Liver (tissue), 9 donors: ENCODE results near the gene DIPK1C. TPM values are rescaled to one million over a fixed set of nuclear protein-coding genes. Genes with fewer than 3 reads are reported as not detected.

Experiments used
- DNase-seq: peaks from one replicate; pipeline ENCODE4 v3.0.0-alpha.2; 2017; ENCODE audit warnings: low spot score
- H3K27ac ChIP-seq, 2 donors: one replicate each; pipeline ENCODE4 v1.7.0; 2013; ENCODE audit warnings: inconsistent platforms in 2 of 2, low read length in 2 of 2, control low read depth in 1 of 2, low read depth in 1 of 2, mild to moderate bottlenecking in 1 of 2
- H3K27me3 ChIP-seq, 4 donors: one replicate each; pipeline versions ENCODE4 v1.6.1 to v1.7.0; 2013; ENCODE audit warnings: low read length in 3 of 4, inconsistent platforms in 1 of 4, mild to moderate bottlenecking in 1 of 4, moderate library complexity in 1 of 4; ENCODE audit not compliant: control insufficient read depth in 4 of 4, insufficient read depth in 4 of 4
- H3K36me3 ChIP-seq, 4 donors: one replicate each; pipeline versions ENCODE4 v1.6.1 to v1.7.0; 2013; ENCODE audit warnings: low read length in 3 of 4, mild to moderate bottlenecking in 3 of 4, low read depth in 1 of 4, moderate library complexity in 1 of 4; ENCODE audit not compliant: control insufficient read depth in 4 of 4, insufficient read depth in 3 of 4
- H3K4me1 ChIP-seq, 4 donors: one replicate each; pipeline versions ENCODE4 v1.6.1 to v1.7.0; 2013; ENCODE audit warnings: low read length in 3 of 4, mild to moderate bottlenecking in 3 of 4, moderate library complexity in 1 of 4; ENCODE audit not compliant: control insufficient read depth in 4 of 4, insufficient read depth in 4 of 4
- H3K4me3 ChIP-seq, 3 donors: one replicate each; pipeline versions ENCODE4 v1.6.1 to v1.7.0; 2013; ENCODE audit warnings: low read length in 3 of 3, control low read depth in 1 of 3, low read depth in 1 of 3, mild to moderate bottlenecking in 1 of 3
- H3K9ac ChIP-seq, 2 donors: one replicate each; pipeline ENCODE4 v1.7.0; 2013; ENCODE audit warnings: low read length in 2 of 2, mild to moderate bottlenecking in 2 of 2, moderate library complexity in 2 of 2, control low read depth in 1 of 2, low read depth in 1 of 2
- H3K9me3 ChIP-seq, 4 donors: one replicate each; pipeline versions ENCODE4 v1.6.1 to v1.7.0; 2013; ENCODE audit warnings: low read length in 3 of 4; ENCODE audit not compliant: control insufficient read depth in 4 of 4
- EGR1 ChIP-seq, 2 donors: IDR thresholded peaks; 2 replicates each; pipeline ENCODE4 v1.6.1; 2016 to 2018; ENCODE audit warnings: antibody characterized with exemption in 2 of 2, low read depth in 2 of 2
- FOXA1 ChIP-seq: IDR thresholded peaks from 2 replicates; pipeline ENCODE4 v1.6.1; 2016; ENCODE audit warnings: antibody characterized with exemption
- FOXA2 ChIP-seq: IDR thresholded peaks from 2 replicates; pipeline ENCODE4 v1.6.1; 2016; ENCODE audit warnings: antibody characterized with exemption
- GABPA ChIP-seq, 2 donors: IDR thresholded peaks in 1 of 2; conservative IDR thresholded peaks in 1 of 2; 2 replicates each; pipeline ENCODE4 v1.6.1; 2016; ENCODE audit warnings: antibody characterized with exemption in 2 of 2, mild to moderate bottlenecking in 1 of 2, moderate library complexity in 1 of 2
- HNF4A ChIP-seq, 2 donors: conservative IDR thresholded peaks; 2 replicates each; pipeline ENCODE4 v1.6.1; 2016; ENCODE audit warnings: antibody characterized with exemption in 2 of 2, mild to moderate bottlenecking in 2 of 2
- HNF4G ChIP-seq: IDR thresholded peaks from 2 replicates; pipeline ENCODE4 v1.6.1; 2016; ENCODE audit warnings: antibody characterized with exemption
- JUND ChIP-seq, 2 donors: IDR thresholded peaks; 2 replicates each; pipeline ENCODE4 v1.6.1; 2016; ENCODE audit warnings: antibody characterized with exemption in 2 of 2
- NR2F2 ChIP-seq: IDR thresholded peaks from 2 replicates; pipeline ENCODE4 v1.6.1; 2016; ENCODE audit warnings: antibody characterized with exemption
- RAD21 ChIP-seq, 2 donors: IDR thresholded peaks; 2 replicates each; pipeline ENCODE4 v1.6.1; 2016; ENCODE audit warnings: antibody characterized with exemption in 2 of 2, mild to moderate bottlenecking in 2 of 2
- RXRA ChIP-seq, 2 donors: IDR thresholded peaks; 2 replicates each; pipeline ENCODE4 v1.6.1; 2017 to 2018; ENCODE audit warnings: antibody characterized with exemption in 2 of 2, mild to moderate bottlenecking in 1 of 2
- SP1 ChIP-seq: IDR thresholded peaks from 2 replicates; pipeline ENCODE4 v1.6.1; 2018; ENCODE audit warnings: antibody characterized with exemption, mild to moderate bottlenecking
- TAF1 ChIP-seq: conservative IDR thresholded peaks from 2 replicates; pipeline ENCODE4 v1.6.1; 2016; ENCODE audit warnings: antibody characterized with exemption, mild to moderate bottlenecking
- YY1 ChIP-seq: IDR thresholded peaks from 2 replicates; pipeline ENCODE4 v1.6.1; 2016; ENCODE audit warnings: antibody characterized with exemption, mild to moderate bottlenecking
- WGBS: extraction: QIAGEN DNeasy Blood & Tissue Kit; methylation state at CpG from one replicate; pipeline ENCODE4 v1.1.7; 2013; 5-methylcytosine and 5-hydroxymethylcytosine counted together
- polyA plus RNA-seq, 2 donors: library from polyadenylated mRNA; stranded (reverse) in 1 of 2; unstranded in 1 of 2; fragments of 200-250 nt in 1 of 2; fragments of >200 nt in 1 of 2; fragmentation: Nextera tagmentation in 1 of 2; extraction: Ambion mirVana in 1 of 2; gene quantifications; one replicate each; pipeline versions ENCODE4 v1.2.1 to v1.2.3, GENCODE V29; 2013 to 2015
- total RNA-seq, 2 donors: library from RNA; depleted of rRNA; stranded (reverse); fragments of >200 nt; gene quantifications; one replicate each; pipeline ENCODE4 v1.2.3, GENCODE V29; 2014
- TF ChIP-seq, protein P1 (sequence below): fragments of 150-350 bp; IDR thresholded peaks from 2 replicates; pipeline ENCODE4 v1.5.1; 2017; ENCODE audit warnings: improper control_type of control experiment, low read depth, low read length; ENCODE audit not compliant: missing input control
- TF ChIP-seq, protein P2 (sequence below): IDR thresholded peaks from 2 replicates; pipeline ENCODE4 v1.6.1; 2016; ENCODE audit warnings: antibody characterized with exemption
- TF ChIP-seq, protein P3 (sequence below): IDR thresholded peaks from 2 replicates; pipeline ENCODE4 v1.6.1; 2016; ENCODE audit warnings: antibody characterized with exemption
- TF ChIP-seq, protein P4 (sequence below): IDR thresholded peaks from 2 replicates; pipeline ENCODE4 v1.6.1; 2016; ENCODE audit warnings: antibody characterized with exemption
- TF ChIP-seq, protein P5 (sequence below): IDR thresholded peaks from 2 replicates; pipeline ENCODE4 v1.6.1; 2016; ENCODE audit warnings: antibody characterized with exemption, mild to moderate bottlenecking
- donor health status: healthy.
- donor health status: healthy.
- donor health status: healthy.
- donor health status: healthy.
- donor health status: healthy.

Gene DIPK1C
- total and polyA plus RNA-seq, 4 donors: 0.06 to 0.19 (median 0.08) TPM; not detected in 1

DNA sequence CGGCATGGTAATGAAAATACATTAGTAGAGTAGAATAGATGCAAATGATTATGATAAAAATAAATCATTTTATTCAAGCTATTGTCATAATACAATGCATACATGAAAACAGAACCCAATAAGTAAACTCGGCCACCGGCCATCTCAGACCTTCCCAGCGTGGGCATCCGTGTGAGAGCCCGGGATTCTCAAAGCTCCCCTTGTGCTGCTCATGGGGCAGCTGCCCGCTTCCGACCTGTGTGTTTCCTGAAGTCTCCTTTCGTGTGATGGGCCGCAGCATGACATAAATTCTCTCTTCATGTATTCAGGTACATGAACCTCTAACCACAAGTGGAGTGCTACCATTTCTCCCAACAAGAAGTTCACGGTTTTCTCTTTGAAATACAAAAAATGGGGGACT lies 25.6 kb upstream of the DIPK1C start:
- Histone ChIP-seq H3K4me1 (peaks cover 5 to 13% (median 8%) of the 10 kb centered on the region in 4 donors), H3K36me3 (no peaks in the 10 kb centered on the region), H3K4me3 (no peak overlapping the region), H3K27ac (no peak overlapping the region), H3K9me3 (no peaks in the 10 kb centered on the region), H3K9ac (no peak overlapping the region), H3K27me3 (no peaks in the 10 kb centered on the region)
- 96% methylated on average over 11 of the region's 11 CpGs for WGBS
- no peak for DNase-seq
- TF ChIP-seq, protein P1, sequence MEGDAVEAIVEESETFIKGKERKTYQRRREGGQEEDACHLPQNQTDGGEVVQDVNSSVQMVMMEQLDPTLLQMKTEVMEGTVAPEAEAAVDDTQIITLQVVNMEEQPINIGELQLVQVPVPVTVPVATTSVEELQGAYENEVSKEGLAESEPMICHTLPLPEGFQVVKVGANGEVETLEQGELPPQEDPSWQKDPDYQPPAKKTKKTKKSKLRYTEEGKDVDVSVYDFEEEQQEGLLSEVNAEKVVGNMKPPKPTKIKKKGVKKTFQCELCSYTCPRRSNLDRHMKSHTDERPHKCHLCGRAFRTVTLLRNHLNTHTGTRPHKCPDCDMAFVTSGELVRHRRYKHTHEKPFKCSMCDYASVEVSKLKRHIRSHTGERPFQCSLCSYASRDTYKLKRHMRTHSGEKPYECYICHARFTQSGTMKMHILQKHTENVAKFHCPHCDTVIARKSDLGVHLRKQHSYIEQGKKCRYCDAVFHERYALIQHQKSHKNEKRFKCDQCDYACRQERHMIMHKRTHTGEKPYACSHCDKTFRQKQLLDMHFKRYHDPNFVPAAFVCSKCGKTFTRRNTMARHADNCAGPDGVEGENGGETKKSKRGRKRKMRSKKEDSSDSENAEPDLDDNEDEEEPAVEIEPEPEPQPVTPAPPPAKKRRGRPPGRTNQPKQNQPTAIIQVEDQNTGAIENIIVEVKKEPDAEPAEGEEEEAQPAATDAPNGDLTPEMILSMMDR: no peak
- TF ChIP-seq RAD21 (IDR thresholded peaks at IDR 0.05) (no peak), JUND (IDR thresholded peaks at IDR 0.05) (no peak), TAF1 (no peak), HNF4A (conservative IDR thresholded peaks at IDR 0.05) (no peak), SP1 (no peak), HNF4G (no peak), RXRA (IDR thresholded peaks at IDR 0.05) (no peak), YY1 (no peak), NR2F2 (no peak), FOXA2 (no peak)
- TF ChIP-seq, protein P2, sequence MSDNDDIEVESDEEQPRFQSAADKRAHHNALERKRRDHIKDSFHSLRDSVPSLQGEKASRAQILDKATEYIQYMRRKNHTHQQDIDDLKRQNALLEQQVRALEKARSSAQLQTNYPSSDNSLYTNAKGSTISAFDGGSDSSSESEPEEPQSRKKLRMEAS: no peak
- TF ChIP-seq, protein P3, sequence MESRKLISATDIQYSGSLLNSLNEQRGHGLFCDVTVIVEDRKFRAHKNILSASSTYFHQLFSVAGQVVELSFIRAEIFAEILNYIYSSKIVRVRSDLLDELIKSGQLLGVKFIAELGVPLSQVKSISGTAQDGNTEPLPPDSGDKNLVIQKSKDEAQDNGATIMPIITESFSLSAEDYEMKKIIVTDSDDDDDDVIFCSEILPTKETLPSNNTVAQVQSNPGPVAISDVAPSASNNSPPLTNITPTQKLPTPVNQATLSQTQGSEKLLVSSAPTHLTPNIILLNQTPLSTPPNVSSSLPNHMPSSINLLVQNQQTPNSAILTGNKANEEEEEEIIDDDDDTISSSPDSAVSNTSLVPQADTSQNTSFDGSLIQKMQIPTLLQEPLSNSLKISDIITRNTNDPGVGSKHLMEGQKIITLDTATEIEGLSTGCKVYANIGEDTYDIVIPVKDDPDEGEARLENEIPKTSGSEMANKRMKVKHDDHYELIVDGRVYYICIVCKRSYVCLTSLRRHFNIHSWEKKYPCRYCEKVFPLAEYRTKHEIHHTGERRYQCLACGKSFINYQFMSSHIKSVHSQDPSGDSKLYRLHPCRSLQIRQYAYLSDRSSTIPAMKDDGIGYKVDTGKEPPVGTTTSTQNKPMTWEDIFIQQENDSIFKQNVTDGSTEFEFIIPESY: no peak
- TF ChIP-seq, protein P4, sequence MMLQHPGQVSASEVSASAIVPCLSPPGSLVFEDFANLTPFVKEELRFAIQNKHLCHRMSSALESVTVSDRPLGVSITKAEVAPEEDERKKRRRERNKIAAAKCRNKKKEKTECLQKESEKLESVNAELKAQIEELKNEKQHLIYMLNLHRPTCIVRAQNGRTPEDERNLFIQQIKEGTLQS: no peak

DNA sequence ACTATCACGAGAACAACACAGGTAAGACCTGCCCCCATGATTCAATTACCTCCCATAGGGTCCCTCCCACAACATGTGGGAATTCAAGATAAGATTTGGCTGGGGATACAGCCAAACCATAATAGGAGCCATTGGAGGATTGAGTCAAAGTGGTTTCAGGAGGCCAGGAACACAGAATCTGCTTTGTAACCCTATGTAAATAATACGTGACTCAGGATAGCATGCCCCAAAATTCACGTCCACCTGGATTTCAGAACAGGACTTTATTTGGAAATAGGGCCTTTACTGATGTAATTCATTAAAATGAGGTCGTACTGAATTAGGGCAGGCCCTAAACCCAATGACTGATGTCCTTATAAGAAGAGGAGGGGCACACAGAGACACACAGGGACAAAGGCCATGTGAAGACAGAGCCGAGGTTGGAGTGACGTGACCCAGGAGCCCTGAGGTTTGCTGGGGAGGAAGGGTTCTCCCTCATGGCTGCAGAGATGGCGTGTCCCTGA lies 23.1 kb upstream of the DIPK1C start:
- H3K27ac ChIP-seq: peak overlapping the region; percentile 78 to 79
- DNase-seq: no peak
- 64% methylated on average over 7 of the region's 7 CpGs for WGBS
- H3K9me3 ChIP-seq: no peaks in the 10 kb centered on the region
- H3K4me1 ChIP-seq: peaks cover 5 to 13% (median 8%) of the 10 kb centered on the region in 4 donors
- peak overlapping the region in 1 of 2 donors; percentile 37 for H3K9ac ChIP-seq
- H3K4me3 ChIP-seq: peak overlapping the region in 1 of 3 donors; percentile 11
- H3K36me3 ChIP-seq: no peaks in the 10 kb centered on the region
- no peaks in the 10 kb centered on the region for H3K27me3 ChIP-seq
- TF ChIP-seq, protein P3: no peak
- TF ChIP-seq, protein P5, sequence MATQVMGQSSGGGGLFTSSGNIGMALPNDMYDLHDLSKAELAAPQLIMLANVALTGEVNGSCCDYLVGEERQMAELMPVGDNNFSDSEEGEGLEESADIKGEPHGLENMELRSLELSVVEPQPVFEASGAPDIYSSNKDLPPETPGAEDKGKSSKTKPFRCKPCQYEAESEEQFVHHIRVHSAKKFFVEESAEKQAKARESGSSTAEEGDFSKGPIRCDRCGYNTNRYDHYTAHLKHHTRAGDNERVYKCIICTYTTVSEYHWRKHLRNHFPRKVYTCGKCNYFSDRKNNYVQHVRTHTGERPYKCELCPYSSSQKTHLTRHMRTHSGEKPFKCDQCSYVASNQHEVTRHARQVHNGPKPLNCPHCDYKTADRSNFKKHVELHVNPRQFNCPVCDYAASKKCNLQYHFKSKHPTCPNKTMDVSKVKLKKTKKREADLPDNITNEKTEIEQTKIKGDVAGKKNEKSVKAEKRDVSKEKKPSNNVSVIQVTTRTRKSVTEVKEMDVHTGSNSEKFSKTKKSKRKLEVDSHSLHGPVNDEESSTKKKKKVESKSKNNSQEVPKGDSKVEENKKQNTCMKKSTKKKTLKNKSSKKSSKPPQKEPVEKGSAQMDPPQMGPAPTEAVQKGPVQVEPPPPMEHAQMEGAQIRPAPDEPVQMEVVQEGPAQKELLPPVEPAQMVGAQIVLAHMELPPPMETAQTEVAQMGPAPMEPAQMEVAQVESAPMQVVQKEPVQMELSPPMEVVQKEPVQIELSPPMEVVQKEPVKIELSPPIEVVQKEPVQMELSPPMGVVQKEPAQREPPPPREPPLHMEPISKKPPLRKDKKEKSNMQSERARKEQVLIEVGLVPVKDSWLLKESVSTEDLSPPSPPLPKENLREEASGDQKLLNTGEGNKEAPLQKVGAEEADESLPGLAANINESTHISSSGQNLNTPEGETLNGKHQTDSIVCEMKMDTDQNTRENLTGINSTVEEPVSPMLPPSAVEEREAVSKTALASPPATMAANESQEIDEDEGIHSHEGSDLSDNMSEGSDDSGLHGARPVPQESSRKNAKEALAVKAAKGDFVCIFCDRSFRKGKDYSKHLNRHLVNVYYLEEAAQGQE: no peak
- no peak for TF ChIP-seq RAD21 (IDR thresholded peaks at IDR 0.05)
- TF ChIP-seq RXRA (IDR thresholded peaks at IDR 0.05): peak; percentile 39 to 81
- peak in 1 of 2 donors; percentile 60 for TF ChIP-seq JUND (IDR thresholded peaks at IDR 0.05)
- TF ChIP-seq, protein P2: no peak
- TF ChIP-seq, protein P1: no peak
- no peak for TF ChIP-seq FOXA2
- TF ChIP-seq EGR1 (IDR thresholded peaks at IDR 0.05; ENCODE audit: low read depth in 2 of 2): no peak
- TF ChIP-seq SP1: peak; percentile 89
- TF ChIP-seq FOXA1: no peak
- no peak for TF ChIP-seq GABPA (IDR thresholded peaks at IDR 0.05 in 1 of 2, conservative IDR thresholded peaks at IDR 0.05 in 1 of 2)
- TF ChIP-seq YY1: no peak
- no peak for TF ChIP-seq NR2F2
- TF ChIP-seq TAF1: no peak
- peak; percentile 71 for TF ChIP-seq HNF4G
- TF ChIP-seq HNF4A (conservative IDR thresholded peaks at IDR 0.05): peak; percentile 42 to 90
